Mesothelial cell of epicardium (in vitro differentiated cells): ENCODE measurements around the gene TBX2. TPM values are rescaled to one million over a fixed set of nuclear protein-coding genes. Genes with fewer than 3 reads are reported as not detected.
A peak's percentile ranks its signal among the peaks of the same experiment; 100 is the strongest.

Experiments used
- DNase-seq, 2 experiments: peaks; one replicate each; pipeline ENCODE4 v3.0.0; 2021; ENCODE audit warnings: low spot score in 2 of 2; ENCODE audit not compliant: unreplicated experiment in 2 of 2
- H3K27ac Mint-ChIP-seq: 2 replicates; pipeline ENCODE4 v1.8.0; 2021; ENCODE audit warnings: mixed read lengths
- H3K27me3 Mint-ChIP-seq: 2 replicates; pipeline ENCODE4 v1.8.0; 2021; ENCODE audit warnings: low read depth, mixed read lengths
- H3K36me3 Mint-ChIP-seq: 2 replicates; pipeline ENCODE4 v1.8.0; 2021; ENCODE audit warnings: mixed read lengths
- H3K4me1 Mint-ChIP-seq: 2 replicates; pipeline ENCODE4 v1.8.0; 2021; ENCODE audit warnings: mixed read lengths
- H3K4me3 Mint-ChIP-seq: 2 replicates; pipeline ENCODE4 v1.8.0; 2021; ENCODE audit warnings: mild to moderate bottlenecking, moderate library complexity, mixed read lengths
- H3K9me3 Mint-ChIP-seq: 2 replicates; pipeline ENCODE4 v1.8.0; 2021; ENCODE audit warnings: mixed read lengths
- total RNA-seq: library from RNA; stranded (reverse); gene quantifications from 3 replicates; pipeline ENCODE4 v1.2.1, GENCODE V29; 2021
- TF ChIP-seq, protein P1 (sequence below): fragments of 200-600 bp; sonication (generic); IDR thresholded peaks from one replicate; pipeline ENCODE4 v1.5.0; 2021; ENCODE audit warnings: antibody characterized with exemption; ENCODE audit not compliant: unreplicated experiment

The TBX2 gene
- total RNA-seq, 1 donor from 2014 or later = 176 TPM

DNA sequence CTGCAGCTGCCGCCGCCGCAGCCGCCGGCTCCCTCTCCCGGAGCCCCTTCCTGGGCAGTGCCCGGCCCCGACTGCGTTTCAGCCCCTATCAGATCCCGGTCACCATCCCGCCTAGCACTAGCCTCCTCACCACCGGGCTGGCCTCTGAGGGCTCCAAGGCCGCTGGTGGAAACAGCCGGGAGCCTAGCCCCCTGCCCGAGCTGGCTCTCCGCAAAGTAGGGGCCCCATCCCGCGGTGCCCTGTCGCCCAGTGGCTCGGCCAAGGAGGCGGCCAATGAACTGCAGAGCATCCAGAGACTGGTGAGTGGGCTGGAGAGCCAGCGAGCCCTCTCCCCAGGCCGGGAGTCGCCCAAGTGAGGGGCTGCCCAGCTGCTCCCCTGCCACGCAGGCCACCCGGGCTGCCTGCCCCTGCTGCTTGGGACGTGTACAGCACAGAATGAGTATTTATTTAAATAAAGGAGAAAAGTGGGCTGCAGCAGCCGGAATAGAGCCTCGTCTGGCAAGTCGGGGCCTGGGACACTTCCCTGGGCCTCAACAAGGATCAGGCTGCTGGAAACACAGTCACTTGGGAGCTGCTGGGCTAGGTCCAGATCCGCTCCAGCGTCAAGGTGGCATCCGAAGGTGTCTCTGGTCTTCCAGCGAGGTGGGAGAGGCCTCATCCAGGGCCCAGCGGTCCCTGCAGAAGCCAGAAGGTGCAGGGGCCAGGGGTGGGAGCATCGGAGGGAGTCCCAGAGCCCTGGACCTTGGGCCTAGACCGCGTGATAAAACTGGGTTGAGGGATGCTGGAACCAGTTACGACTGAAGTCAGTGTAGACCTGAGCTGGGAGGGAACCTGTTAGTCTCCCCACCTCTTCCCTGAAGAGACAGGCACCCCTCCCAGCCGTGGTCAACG lies 8.8 kb downstream of the TBX2 start:
- H3K27ac Mint-ChIP-seq = peak overlapping the region; percentile 96
- H3K4me1 Mint-ChIP-seq = peaks cover 54% of the 10 kb centered on the region
- TF ChIP-seq, protein P1, sequence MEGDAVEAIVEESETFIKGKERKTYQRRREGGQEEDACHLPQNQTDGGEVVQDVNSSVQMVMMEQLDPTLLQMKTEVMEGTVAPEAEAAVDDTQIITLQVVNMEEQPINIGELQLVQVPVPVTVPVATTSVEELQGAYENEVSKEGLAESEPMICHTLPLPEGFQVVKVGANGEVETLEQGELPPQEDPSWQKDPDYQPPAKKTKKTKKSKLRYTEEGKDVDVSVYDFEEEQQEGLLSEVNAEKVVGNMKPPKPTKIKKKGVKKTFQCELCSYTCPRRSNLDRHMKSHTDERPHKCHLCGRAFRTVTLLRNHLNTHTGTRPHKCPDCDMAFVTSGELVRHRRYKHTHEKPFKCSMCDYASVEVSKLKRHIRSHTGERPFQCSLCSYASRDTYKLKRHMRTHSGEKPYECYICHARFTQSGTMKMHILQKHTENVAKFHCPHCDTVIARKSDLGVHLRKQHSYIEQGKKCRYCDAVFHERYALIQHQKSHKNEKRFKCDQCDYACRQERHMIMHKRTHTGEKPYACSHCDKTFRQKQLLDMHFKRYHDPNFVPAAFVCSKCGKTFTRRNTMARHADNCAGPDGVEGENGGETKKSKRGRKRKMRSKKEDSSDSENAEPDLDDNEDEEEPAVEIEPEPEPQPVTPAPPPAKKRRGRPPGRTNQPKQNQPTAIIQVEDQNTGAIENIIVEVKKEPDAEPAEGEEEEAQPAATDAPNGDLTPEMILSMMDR = no peak
- DNase-seq = no peak
- peaks cover 3% of the 10 kb centered on the region for H3K27me3 Mint-ChIP-seq
- peaks cover 25% of the 10 kb centered on the region for H3K36me3 Mint-ChIP-seq
- peak overlapping the region; percentile 68 for H3K4me3 Mint-ChIP-seq
- H3K9me3 Mint-ChIP-seq = no peaks in the 10 kb centered on the region

DNA sequence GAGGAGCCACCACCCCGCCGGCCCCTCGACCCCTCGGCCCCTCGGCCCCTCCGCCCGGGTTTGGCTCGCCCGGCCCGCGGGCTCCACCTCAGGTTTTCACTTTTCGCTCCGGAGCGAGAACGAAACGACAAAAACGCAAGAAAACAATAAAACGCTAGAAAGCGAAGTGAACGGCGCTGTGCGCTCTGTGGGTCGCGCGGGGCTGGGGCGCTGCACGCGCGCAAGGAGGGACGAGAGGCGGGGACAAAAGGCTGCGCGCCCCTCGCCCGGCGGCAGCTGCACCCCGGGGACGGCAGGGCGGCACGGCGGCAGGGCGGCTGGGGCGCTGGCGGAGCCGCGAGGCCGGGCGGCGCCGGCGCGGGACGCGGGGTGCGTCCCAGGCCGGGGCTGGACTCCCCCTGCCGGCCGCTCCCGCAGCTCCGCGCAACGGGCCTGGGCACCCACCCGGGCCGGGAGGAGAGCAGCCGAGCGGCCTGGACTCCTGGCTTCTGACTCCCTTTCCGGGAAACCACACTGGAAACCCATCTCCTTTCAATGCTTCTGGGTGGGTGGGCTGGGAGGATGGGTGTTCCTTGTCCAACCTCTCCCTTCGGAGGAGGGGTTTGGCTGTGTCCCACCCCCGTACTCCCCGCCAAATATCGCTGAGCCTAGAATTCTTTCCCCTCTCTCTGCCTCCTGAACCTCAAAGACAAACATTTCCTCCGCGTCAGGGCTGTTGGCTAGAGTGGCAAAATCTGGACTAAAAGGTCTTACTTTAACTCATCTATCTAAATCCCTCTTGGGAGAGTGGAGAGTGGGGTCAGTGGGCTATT lies 9.9 kb downstream of the TBX2 start:
- DNase-seq = peak in 1 of 2 experiments; percentile 83
- TF ChIP-seq, protein P1 = peak; percentile 43
- Mint-ChIP-seq H3K36me3 (peaks cover 17% of the 10 kb centered on the region), H3K4me1 (peaks cover 53% of the 10 kb centered on the region), H3K27ac (peak overlapping the region; percentile 90), H3K4me3 (peak overlapping the region; percentile 76), H3K27me3 (peaks cover 3% of the 10 kb centered on the region), H3K9me3 (no peaks in the 10 kb centered on the region)

DNA sequence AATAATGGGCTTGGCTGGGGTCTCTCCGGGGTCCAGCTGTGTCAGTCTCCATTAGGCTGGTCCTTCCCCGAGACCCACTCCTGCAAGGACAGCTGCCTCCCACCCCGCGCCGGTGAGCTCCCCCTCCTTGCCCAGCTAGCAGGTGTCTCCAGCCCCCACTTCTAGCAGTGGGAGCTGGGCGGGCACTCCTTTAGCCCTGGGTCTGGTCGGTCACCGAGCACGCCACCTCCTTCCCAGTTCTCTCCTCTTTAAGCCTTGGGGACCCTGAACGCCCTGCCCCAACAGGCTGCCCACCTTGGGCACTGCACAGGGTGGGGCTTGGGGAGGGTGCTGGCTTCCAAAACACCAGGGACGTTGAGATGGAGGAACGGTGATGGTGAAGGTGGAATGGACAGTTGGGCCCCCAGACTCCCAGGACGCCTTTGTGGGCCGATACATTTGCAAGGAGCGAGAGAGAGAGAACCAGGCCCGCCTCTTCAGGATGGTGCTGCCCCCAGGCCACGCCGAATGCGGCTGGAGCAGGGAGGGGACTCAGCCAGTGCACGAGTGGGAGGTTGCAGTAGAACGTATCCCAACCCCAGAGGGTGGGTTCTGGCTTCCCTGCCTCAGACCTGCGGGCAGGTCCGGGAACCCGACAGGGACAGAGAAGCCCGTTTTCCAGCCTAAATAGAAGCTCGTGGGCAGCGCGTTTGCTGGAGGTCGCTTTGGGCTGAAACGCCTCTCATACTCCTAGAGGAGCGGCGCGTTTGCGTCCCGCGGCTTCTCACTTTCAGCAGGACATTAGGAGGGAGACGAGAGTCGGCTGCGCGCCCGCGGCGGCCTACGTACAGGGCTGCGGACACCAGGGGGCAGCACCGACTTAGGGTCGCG lies 10.7 kb downstream of the TBX2 start:
- TF ChIP-seq, protein P1 = peak; percentile 68
- Mint-ChIP-seq H3K36me3 (peaks cover 17% of the 10 kb centered on the region), H3K4me3 (peak overlapping the region; percentile 76), H3K9me3 (no peaks in the 10 kb centered on the region), H3K4me1 (peaks cover 57% of the 10 kb centered on the region), H3K27ac (peak overlapping the region; percentile 90), H3K27me3 (peaks cover 3% of the 10 kb centered on the region)
- DNase-seq = peak; percentile 86 to 94

DNA sequence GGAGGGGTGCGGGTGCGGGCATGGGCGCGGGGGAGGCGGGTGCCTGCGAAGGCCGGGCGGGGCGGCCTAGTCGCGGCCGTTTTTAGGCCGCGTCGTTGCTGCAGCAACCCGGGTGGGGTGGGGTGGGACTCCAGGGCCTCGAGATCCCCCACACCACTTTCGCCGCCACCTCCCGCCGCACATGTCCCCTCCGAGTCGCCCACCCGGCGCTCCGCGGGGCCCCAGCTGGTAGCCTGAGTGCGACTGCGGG lies 11.3 kb downstream of the TBX2 start:
- TF ChIP-seq, protein P1 = peak; percentile 43
- peak overlapping the region; percentile 78 for H3K4me3 Mint-ChIP-seq
- no peaks in the 10 kb centered on the region for H3K9me3 Mint-ChIP-seq
- peaks cover 60% of the 10 kb centered on the region for H3K4me1 Mint-ChIP-seq
- peaks cover 3% of the 10 kb centered on the region for H3K27me3 Mint-ChIP-seq
- peak overlapping the region; percentile 94 for H3K27ac Mint-ChIP-seq
- H3K36me3 Mint-ChIP-seq = peaks cover 17% of the 10 kb centered on the region
- DNase-seq = no peak
